ENCODE measurements around the gene CLDN6.

CLDN6 gene

GRCh38 chr16:3027983-3028715 lies 10.2 kb upstream of the CLDN6 start:
- DNase-seq (ENCODE audit: low read depth) = peak; percentile 66

- no peak for DNase-seq (ENCODE audit: low read depth)
Measured at GRCh38 chr16:3027489-3027795, 9.5 kb upstream of the CLDN6 start.

GRCh38 chr16:3026609-3027488 lies 8.9 kb upstream of the CLDN6 start:
- DNase-seq (ENCODE audit: low read depth) = no peak

GRCh38 chr16:3026003-3026378 lies 8.0 kb upstream of the CLDN6 start:
- no peak for DNase-seq (ENCODE audit: low read depth)

- no peak for DNase-seq (ENCODE audit: low read depth)
Measured at GRCh38 chr16:3025032-3026002, 7.3 kb upstream of the CLDN6 start.

GRCh38 chr16:3023669-3024478 lies 5.9 kb upstream of the CLDN6 start, which contains the start of the genes HCFC1R1 and THOC6:
TSS of gene HCFC1R1 (minus strand) at chr16:3023942. CDS start at chr16:3023941, 1 bp downstream.
TSS of gene THOC6 (plus strand) at chr16:3024035. CDS start at chr16:3024327, 292 bp downstream.
- DNase-seq (ENCODE audit: low read depth) = peak; percentile 99

- peak; percentile 60 for DNase-seq (ENCODE audit: low read depth)
Measured at GRCh38 chr16:3023415-3023668, 5.4 kb upstream of the CLDN6 start.

- peak; percentile 12 for DNase-seq (ENCODE audit: low read depth)
Measured at GRCh38 chr16:3022684-3023414, 4.9 kb upstream of the CLDN6 start.

- peak; percentile 96 for DNase-seq (ENCODE audit: low read depth)
Measured at GRCh38 chr16:3022208-3022683, 4.3 kb upstream of the CLDN6 start.

- DNase-seq (ENCODE audit: low read depth) = peak; percentile 96
Measured at GRCh38 chr16:3021449-3022207, 3.6 kb upstream of the CLDN6 start.

GRCh38 chr16:3020604-3021448 lies 2.8 kb upstream of the CLDN6 start:
- peak; percentile 90 for DNase-seq (ENCODE audit: low read depth)

GRCh38 chr16:3020247-3020603 lies 2.2 kb upstream of the CLDN6 start, which contains the start of gene TNFRSF12A:
TSS of gene TNFRSF12A (plus strand) at chr16:3020368. CDS start at chr16:3020398, 30 bp downstream.
- DNase-seq (ENCODE audit: low read depth) = peak; percentile 81

GRCh38 chr16:3019594-3020246 lies 1.7 kb upstream of the CLDN6 start:
- no peak for DNase-seq (ENCODE audit: low read depth)

GRCh38 chr16:3017344-3017743 lies 639 bp downstream of the CLDN6 start:
- no peak for DNase-seq (ENCODE audit: low read depth)

GRCh38 chr16:3015865-3016521 lies 2.0 kb downstream of the CLDN6 start:
- DNase-seq (ENCODE audit: low read depth) = no peak

- no peak for DNase-seq (ENCODE audit: low read depth)
Measured at GRCh38 chr16:3014971-3015370, 3.0 kb downstream of the CLDN6 start.

GRCh38 chr16:3013998-3014690 lies 3.8 kb downstream of the CLDN6 start:
- DNase-seq (ENCODE audit: low read depth) = no peak

All from iris pigment epithelial cell (primary cell).